ENCODE results near the gene ATP6V1G3. TPM values are rescaled to one million over a fixed set of nuclear protein-coding genes. Genes with fewer than 3 reads are reported as not detected.
"Not testable (repeated sequence)": the region's sequence is repeated elsewhere in the genome, so short reads cannot be mapped to it uniquely, and the experiment has no call there.

The ATP6V1G3 gene
- total RNA-seq, 2 donors from 2014 or later = not detected

DNA sequence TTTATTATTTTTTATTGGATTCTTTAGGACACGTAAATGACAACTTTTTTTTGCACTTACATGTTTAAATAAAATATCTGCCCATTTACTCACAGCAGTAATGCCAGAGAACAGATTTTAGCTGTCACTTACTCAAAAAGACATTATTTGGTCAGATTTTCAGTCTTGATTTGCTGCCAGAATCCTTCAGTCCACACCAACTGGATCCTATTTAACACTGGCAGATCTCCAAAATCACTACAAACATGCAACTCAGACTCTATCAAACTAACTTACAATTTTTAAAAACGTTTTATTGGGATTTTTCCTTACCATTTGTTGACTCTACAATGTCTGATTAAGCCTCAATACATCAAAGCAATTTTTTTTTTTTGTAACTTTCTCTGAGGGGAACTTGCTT, 11.1 kb downstream of the ATP6V1G3 start:
- Mint-ChIP-seq H3K9me3 (peaks cover 5% of the 10 kb centered on the region), H3K4me3 (no peak overlapping the region), H3K27ac (no peak overlapping the region), H3K4me1 (peaks cover 19% of the 10 kb centered on the region), H3K27me3 (no peaks in the 10 kb centered on the region), H3K36me3 (ENCODE audit: low read depth) (no peaks in the 10 kb centered on the region)
- ATAC-seq (replicated peaks) = no peak

DNA sequence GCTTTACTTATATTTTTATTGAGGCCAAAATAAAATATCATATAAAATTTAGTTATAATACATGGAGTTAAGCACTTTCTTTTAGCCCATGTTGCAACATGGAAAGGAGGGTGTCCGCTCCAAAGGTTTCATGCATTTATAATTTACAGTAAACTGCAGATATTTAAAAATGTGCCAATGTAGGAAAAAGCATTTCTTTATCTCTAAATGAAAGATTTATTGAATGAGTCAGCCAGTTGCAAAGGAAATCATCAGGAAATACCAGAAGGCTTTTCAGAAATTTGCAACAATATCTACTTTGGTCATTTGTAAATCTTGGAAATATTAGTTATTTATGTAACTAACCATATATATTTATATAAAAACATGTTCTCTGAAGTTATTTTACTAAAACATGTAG, 12.1 kb downstream of the ATP6V1G3 start:
- H3K9me3 Mint-ChIP-seq = peaks cover 2% of the 10 kb centered on the region
- no peak for ATAC-seq (replicated peaks)
- H3K27ac Mint-ChIP-seq = no peak overlapping the region
- H3K4me3 Mint-ChIP-seq = no peak overlapping the region
- H3K4me1 Mint-ChIP-seq = peaks cover 12% of the 10 kb centered on the region
- no peaks in the 10 kb centered on the region for H3K27me3 Mint-ChIP-seq
- H3K36me3 Mint-ChIP-seq (ENCODE audit: low read depth) = no peaks in the 10 kb centered on the region

DNA sequence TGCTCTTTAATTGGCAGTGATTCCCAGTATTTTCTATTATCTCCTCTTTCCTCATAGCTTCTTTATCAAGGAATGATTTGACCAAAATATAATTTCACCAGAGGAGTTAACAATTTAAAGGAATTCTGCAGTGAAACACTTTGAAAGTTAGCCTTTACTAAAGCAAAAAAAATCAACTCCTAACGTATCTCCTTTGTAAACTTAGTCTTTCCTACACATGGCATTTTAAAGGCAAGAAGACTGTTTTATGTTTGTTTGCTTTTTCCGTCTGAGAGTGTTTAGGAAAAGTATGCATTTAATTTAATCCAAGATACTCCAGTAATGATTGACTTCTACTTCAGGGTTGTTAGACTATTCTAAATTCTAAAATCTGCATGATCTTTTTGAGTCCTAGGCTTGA, 15.9 kb downstream of the ATP6V1G3 start:
- Mint-ChIP-seq H3K27ac (peak overlapping the region; percentile 80), H3K4me1 (peaks cover 23% of the 10 kb centered on the region), H3K4me3 (peak overlapping the region; percentile 88), H3K9me3 (no peaks in the 10 kb centered on the region), H3K36me3 (ENCODE audit: low read depth) (no peaks in the 10 kb centered on the region), H3K27me3 (no peaks in the 10 kb centered on the region)
- no peak for ATAC-seq (replicated peaks)

DNA sequence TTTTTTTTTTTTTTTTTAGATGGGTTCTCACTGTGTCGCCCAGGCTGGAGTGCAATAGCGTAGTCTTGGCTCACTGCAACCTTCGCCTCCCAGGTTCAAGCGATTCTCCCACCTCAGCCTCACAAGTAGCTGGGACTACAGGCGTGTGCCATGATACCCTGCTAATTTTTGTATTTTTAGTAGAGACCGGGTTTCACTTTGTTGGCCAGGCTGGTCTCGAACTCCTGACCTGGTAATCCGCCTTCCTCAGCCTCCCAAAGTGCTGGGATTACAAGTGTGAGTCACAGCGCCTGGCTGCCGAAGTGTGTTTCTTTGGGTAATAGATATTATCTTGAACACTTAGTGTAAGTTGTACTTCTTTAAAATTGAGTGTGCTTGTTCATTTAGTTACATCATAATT, 16.4 kb downstream of the ATP6V1G3 start:
- not testable (repeated sequence) for H3K36me3 Mint-ChIP-seq (ENCODE audit: low read depth); H3K27me3 Mint-ChIP-seq; ATAC-seq (replicated peaks); H3K9me3 Mint-ChIP-seq
- Mint-ChIP-seq H3K4me3 (peak overlapping the region; percentile 88), H3K4me1 (peaks cover 28% of the 10 kb centered on the region), H3K27ac (peak overlapping the region; percentile 80)

DNA sequence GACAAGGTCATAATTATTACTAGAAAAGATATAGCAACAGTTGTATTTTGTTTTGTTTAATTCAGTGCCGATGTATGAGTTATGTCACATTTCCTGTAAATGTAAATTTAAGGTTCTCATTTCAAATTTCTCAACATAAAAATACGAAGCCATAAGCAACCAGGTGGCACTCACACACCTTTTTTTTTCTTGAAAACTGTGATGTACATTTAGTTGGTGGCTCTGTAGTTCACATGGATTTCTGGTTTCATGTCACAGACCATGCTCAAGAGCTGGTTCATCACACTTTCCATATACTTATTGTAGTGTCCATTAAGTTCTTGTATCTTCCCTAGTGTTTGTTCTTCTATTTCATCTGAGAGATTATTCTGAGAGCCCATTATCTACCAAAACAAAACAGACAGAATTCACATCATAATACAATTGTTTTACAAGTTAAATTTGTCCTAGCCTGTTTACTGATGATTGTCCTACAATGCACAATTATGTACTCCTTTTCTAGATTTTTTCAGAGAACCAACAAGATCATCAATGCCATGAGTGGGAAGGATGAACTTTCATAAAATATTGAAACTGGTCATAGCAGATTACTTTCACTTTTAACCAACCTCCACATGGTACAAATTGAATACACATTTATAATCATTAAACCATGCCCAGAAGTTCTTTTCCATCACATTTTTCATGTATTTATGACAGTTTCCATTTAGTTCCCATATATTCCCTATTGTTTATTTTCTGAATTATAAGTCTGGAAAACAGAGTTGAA, 17.1 kb downstream of the ATP6V1G3 start:
- peak overlapping the region; percentile 88 for H3K4me3 Mint-ChIP-seq
- H3K27me3 Mint-ChIP-seq = no peaks in the 10 kb centered on the region
- no peaks in the 10 kb centered on the region for H3K36me3 Mint-ChIP-seq (ENCODE audit: low read depth)
- H3K27ac Mint-ChIP-seq = peak overlapping the region; percentile 80
- peaks cover 34% of the 10 kb centered on the region for H3K4me1 Mint-ChIP-seq
- no peaks in the 10 kb centered on the region for H3K9me3 Mint-ChIP-seq
- ATAC-seq (replicated peaks) = peak; percentile 49

DNA sequence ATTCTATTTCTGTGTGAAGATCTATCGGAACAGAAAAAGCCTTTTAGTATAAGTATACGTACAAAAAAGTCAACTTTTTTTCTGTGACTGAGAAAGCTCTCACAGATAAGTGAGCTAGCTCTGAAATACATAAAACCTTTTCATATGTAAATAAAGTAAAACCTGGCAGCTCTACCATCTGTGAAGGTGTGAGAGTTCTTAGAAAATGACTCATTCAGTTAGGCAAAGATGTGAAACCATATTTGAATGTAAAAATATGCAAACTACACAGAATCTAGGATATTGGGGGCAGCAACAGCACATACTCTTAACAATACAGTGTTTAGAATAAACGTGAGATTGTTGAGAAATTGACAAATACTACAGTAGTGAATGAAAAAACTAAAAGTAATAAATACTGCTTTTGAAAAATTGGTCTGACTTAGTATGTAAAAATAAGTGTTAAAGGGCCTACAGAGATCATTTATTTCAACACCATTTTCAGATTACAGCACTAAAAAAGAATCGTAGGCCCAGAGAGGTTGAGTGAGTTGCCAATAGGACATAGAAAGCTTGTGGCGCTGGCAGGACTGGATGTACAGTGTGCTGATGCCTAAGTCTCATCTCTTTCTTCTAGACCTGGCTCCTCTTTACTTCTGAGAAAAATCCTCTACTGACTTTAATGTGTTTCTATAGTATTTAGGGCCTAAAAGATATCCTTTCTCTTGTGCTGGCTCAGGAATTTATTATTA, 19.8 kb downstream of the ATP6V1G3 start:
- H3K36me3 Mint-ChIP-seq (ENCODE audit: low read depth) = no peaks in the 10 kb centered on the region
- H3K9me3 Mint-ChIP-seq = no peaks in the 10 kb centered on the region
- H3K27ac Mint-ChIP-seq = peak overlapping the region; percentile 86
- no peaks in the 10 kb centered on the region for H3K27me3 Mint-ChIP-seq
- peaks cover 30% of the 10 kb centered on the region for H3K4me1 Mint-ChIP-seq
- ATAC-seq (replicated peaks) = peak; percentile 68
- peak overlapping the region; percentile 88 for H3K4me3 Mint-ChIP-seq

DNA sequence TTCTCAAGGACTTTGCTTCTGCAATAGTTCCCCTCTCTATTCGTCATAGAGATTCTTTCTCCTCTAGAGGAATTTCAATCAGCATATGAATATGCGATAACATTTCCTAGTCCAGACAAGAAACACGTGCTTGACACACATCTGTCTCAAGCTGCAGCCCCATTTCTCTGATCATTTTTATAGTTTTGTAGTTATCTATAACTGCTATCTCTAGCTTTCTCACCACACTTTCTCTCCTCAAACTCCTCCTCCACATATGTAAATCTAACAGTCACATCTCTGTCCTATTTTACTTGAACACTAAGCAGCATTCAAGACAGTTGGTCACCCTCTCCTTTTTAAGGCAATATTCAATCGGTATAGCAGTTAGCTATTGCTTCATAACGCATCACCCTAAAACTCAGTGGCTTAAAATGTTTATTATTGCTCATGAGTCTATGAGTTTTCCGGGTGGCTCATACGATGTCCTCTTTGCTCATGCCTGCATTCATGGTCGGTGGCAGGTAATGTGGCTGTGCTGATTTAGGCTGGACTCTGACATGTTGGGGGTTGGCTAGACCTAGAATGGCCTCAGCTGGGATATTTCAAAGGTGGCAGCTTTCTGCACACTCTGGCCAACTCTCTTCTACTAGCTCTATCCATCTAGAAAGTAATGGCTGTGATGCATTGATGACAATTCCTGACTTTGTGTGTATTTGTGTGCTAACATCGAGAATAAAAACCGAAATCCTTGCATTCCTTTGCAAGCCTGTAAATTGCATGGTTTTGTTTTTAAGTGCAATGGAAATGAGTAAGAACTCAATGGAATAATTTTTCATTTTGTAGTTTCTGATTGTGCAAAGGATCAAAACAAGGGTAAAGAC, 20.6 kb downstream of the ATP6V1G3 start:
- peak; percentile 52 for ATAC-seq (replicated peaks)
- peak overlapping the region; percentile 86 for H3K27ac Mint-ChIP-seq
- H3K4me1 Mint-ChIP-seq = peaks cover 36% of the 10 kb centered on the region
- H3K36me3 Mint-ChIP-seq (ENCODE audit: low read depth) = no peaks in the 10 kb centered on the region
- peak overlapping the region; percentile 88 for H3K4me3 Mint-ChIP-seq
- H3K27me3 Mint-ChIP-seq = no peaks in the 10 kb centered on the region
- no peaks in the 10 kb centered on the region for H3K9me3 Mint-ChIP-seq

DNA sequence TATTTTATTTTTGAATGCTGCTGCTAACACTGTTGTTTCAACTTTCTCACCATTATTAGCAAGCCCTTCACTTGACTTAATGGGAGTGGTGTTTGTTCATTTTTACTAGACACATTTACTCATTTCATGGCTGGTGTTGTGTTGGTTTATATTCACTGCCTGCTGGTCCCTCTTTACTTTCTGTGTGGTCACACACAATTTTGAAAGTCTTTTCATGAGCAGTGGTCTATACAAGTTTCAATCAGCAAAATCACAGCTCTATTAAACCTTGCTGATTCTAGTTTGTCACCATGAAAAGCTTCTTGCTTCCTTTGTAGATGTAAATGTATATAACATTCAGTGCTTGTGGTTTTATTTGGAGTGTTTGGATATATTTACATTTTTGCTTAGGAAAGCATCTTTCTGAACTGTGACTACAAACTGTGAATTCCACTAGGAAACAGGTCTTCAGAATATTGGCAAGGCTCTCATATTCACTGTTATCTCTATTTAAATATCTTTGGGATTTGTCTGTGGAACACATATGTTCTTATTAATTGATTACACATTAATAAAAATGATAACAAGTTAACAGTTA, 22.8 kb downstream of the ATP6V1G3 start:
- ATAC-seq (replicated peaks) = peak; percentile 12
- Mint-ChIP-seq H3K27me3 (no peaks in the 10 kb centered on the region), H3K27ac (no peak overlapping the region), H3K4me1 (peaks cover 33% of the 10 kb centered on the region), H3K4me3 (peak overlapping the region; percentile 29), H3K9me3 (no peaks in the 10 kb centered on the region), H3K36me3 (ENCODE audit: low read depth) (no peaks in the 10 kb centered on the region)

DNA sequence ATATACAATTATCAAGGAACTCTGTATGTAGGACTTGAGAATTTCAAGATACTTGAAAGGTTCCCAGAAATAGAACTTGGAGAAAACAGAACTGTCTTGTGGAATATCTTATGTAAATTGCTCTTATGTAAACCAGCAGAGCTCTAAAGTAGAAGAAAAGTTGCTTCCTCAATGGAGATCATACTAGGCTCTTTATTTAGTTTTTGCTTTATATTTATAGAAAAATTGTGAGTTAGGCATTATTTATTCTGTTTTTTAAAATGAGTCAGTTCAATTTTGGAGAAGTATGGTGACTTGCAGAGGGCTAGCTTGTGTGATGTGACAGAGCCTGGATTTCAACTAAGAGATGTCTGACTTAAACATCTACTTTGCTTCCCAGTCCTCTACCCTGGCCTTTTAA, 40.4 kb downstream of the ATP6V1G3 start:
- no peak overlapping the region for H3K4me3 Mint-ChIP-seq
- H3K4me1 Mint-ChIP-seq = peaks cover 8% of the 10 kb centered on the region
- no peaks in the 10 kb centered on the region for H3K36me3 Mint-ChIP-seq (ENCODE audit: low read depth)
- ATAC-seq (replicated peaks) = no peak
- H3K9me3 Mint-ChIP-seq = peaks cover 14% of the 10 kb centered on the region
- H3K27me3 Mint-ChIP-seq = no peaks in the 10 kb centered on the region
- no peak overlapping the region for H3K27ac Mint-ChIP-seq

DNA sequence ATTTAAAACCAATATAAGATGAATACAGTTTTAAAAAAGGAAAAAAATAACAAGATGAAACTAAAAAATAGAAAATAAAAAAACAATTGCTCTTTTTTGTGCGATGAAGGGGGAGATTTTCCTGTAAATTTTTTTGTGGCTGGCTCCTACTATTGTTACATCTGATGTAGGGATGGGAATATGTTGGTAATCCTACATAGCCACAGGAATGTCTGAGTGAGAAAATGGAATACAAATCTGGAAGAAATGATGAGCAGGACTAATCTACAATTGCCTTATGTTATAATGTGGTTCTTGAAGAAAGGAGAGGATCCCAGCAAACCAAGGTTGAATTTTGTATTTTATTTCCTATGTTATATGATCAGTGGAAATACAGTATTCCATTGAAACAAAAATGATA, 40.9 kb downstream of the ATP6V1G3 start:
- no peaks in the 10 kb centered on the region for H3K36me3 Mint-ChIP-seq (ENCODE audit: low read depth)
- no peak for ATAC-seq (replicated peaks)
- H3K4me1 Mint-ChIP-seq = peaks cover 8% of the 10 kb centered on the region
- peaks cover 14% of the 10 kb centered on the region for H3K9me3 Mint-ChIP-seq
- no peak overlapping the region for H3K27ac Mint-ChIP-seq
- no peaks in the 10 kb centered on the region for H3K27me3 Mint-ChIP-seq
- no peak overlapping the region for H3K4me3 Mint-ChIP-seq

DNA sequence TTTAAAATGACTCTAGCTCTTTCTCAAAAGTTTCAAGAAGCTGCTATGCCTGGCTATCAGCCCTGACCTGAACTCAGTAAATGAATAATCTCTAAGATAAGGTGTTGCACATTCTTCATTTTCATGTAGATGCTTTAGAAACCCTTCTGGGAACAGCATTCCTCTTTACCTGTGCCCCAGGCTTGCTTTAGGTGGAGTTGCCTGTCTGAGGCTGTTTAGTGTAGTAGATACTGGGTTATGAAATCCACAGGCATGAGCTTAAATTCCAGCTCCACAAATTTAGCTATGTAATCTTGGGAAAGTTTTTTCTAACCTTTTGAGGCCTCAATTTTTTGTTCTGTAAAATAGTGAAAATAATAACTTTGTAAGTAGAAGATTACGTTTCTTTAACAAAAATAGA, 41.6 kb downstream of the ATP6V1G3 start:
- no peak overlapping the region for H3K27ac Mint-ChIP-seq
- peaks cover 8% of the 10 kb centered on the region for H3K4me1 Mint-ChIP-seq
- H3K27me3 Mint-ChIP-seq = no peaks in the 10 kb centered on the region
- H3K4me3 Mint-ChIP-seq = no peak overlapping the region
- ATAC-seq (replicated peaks) = no peak
- peaks cover 14% of the 10 kb centered on the region for H3K9me3 Mint-ChIP-seq
- no peaks in the 10 kb centered on the region for H3K36me3 Mint-ChIP-seq (ENCODE audit: low read depth)

DNA sequence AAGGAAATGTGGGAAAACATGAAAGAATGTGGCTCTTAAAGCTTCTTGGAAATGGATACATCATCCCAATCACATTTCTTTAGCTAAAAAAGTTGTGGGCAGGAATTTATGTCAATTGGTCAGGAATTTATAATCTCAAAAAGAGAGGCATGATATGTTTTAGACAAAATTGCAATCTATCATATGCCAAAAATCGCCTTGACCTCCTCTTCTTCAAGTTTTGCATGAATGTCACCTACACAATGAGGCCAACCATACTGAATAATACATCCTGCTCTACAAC, 42.4 kb downstream of the ATP6V1G3 start:
- Mint-ChIP-seq H3K9me3 (peaks cover 6% of the 10 kb centered on the region), H3K36me3 (ENCODE audit: low read depth) (no peaks in the 10 kb centered on the region), H3K4me3 (no peak overlapping the region), H3K27me3 (no peaks in the 10 kb centered on the region), H3K27ac (no peak overlapping the region), H3K4me1 (peaks cover 8% of the 10 kb centered on the region)
- ATAC-seq (replicated peaks) = no peak

DNA sequence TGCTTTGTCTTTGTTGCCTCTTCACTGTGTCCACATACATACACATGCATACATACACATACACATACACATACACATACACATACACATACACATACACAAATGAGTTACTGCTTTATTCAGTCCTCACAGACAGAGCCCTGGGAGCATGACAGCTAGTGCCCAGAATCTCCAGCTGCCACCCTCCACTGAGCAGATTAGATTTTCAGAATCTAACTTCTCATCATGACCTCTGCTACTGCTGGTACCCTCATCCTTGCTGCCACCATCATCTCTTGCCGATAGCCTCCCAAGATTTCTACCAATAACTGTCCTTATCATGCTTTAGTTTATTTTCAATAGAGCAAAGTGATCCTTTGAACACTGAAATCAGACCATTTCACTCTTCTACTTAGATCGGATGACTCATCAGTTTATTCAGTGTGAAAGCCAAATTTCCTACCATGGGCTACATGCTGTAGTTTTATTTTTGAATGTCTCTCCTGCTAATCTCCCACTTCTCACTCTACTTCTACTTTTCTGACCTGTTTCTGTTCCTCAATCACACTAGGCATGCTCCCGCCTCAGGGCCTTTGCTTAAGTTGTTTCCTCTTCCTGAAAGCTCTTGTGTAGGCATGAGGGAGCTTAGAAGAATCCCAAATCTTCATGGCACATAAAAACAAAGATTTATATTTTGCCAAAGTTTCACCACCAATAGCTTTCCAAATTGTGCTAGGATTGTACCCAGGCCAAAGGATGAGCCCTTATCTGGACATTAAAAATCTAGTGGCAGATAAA, 43.0 kb downstream of the ATP6V1G3 start:
- no peaks in the 10 kb centered on the region for H3K36me3 Mint-ChIP-seq (ENCODE audit: low read depth)
- H3K27me3 Mint-ChIP-seq = no peaks in the 10 kb centered on the region
- H3K4me1 Mint-ChIP-seq = peaks cover 8% of the 10 kb centered on the region
- ATAC-seq (replicated peaks) = peak; percentile 57
- H3K4me3 Mint-ChIP-seq = no peak overlapping the region
- peaks cover 4% of the 10 kb centered on the region for H3K9me3 Mint-ChIP-seq
- H3K27ac Mint-ChIP-seq = no peak overlapping the region

Measured in activated T-helper 17 cell treated with anti-CD3 and anti-CD28 coated beads, Interleukin-2, amount 50 U/mL, for 72 hours (primary cell).